Sigmoid colon (tissue), 7 donors: ENCODE results near the gene PCNX1. TPM values are rescaled to one million over a fixed set of nuclear protein-coding genes. Genes with fewer than 3 reads are reported as not detected.
"Not testable (repeated sequence)": the region's sequence is repeated elsewhere in the genome, so short reads cannot be mapped to it uniquely, and the experiment has no call there.

Experiments used
- DNase-seq: peaks from one replicate; pipeline ENCODE4 v3.0.0-alpha.2; 2019
- H3K27ac ChIP-seq, 4 donors: fragments of 200-600 bp; sonication (generic); one replicate each; pipeline ENCODE4 v1.5.1; 2016 to 2019; ENCODE audit warnings: mild to moderate bottlenecking in 1 of 4
- H3K27me3 ChIP-seq, 3 donors: fragments of 200-600 bp; sonication (generic); one replicate each; pipeline ENCODE4 v1.5.1; 2019; ENCODE audit warnings: mild to moderate bottlenecking in 1 of 3
- H3K36me3 ChIP-seq, 4 donors: fragments of 200-600 bp; sonication (generic); one replicate each; pipeline ENCODE4 v1.5.1; 2016 to 2019
- H3K4me1 ChIP-seq, 4 donors: fragments of 200-600 bp; sonication (generic); one replicate each; pipeline ENCODE4 v1.5.1; 2017 to 2019
- H3K4me3 ChIP-seq, 4 donors: fragments of 200-600 bp; sonication (generic); one replicate each; pipeline ENCODE4 v1.5.1; 2017 to 2019; ENCODE audit warnings: mild to moderate bottlenecking in 2 of 4, moderate library complexity in 1 of 4
- H3K9me3 ChIP-seq, 4 donors: fragments of 200-600 bp in 3 of 4; sonication (generic) in 3 of 4; one replicate each; pipeline versions ENCODE4 v1.5.1 to v1.6.1; 2013 to 2019
- EP300 ChIP-seq, 4 donors: sonication (generic); formaldehyde crosslinking; IDR thresholded peaks; one replicate each; pipeline ENCODE4 v1.6.1; 2017; ENCODE audit warnings: antibody characterized with exemption in 4 of 4
- POLR2A ChIP-seq, 2 donors: fragments of 450-650 bp; IDR thresholded peaks; one replicate each; pipeline ENCODE4 v1.6.1; 2016; ENCODE audit warnings: antibody characterized with exemption in 2 of 2, mild to moderate bottlenecking in 2 of 2, moderate library complexity in 2 of 2
- POLR2AphosphoS5 ChIP-seq, 4 donors: sonication (generic); formaldehyde crosslinking; IDR thresholded peaks; one replicate each; pipeline ENCODE4 v1.6.1; 2017; ENCODE audit warnings: antibody characterized with exemption in 4 of 4
- WGBS, 2 donors: extraction: QIAGEN DNeasy Blood & Tissue Kit; methylation state at CpG; one replicate each; pipeline ENCODE4 v1.1.7; 2013; 5-methylcytosine and 5-hydroxymethylcytosine counted together
- intact Hi-C: fragments of 100-400 bp; cut with DNase I; formaldehyde crosslinking; loops from one replicate; pipeline ENCODE4 v1.15.1; 2023
- polyA plus RNA-seq, 3 donors: library from polyadenylated mRNA; stranded (reverse); fragments of 200-250 nt; gene quantifications; one replicate each; pipeline ENCODE4 v1.2.3, GENCODE V29; 2013
- total RNA-seq, 4 donors: library from RNA; depleted of rRNA; stranded (reverse); fragments of >200 nt; gene quantifications; one replicate each; pipeline ENCODE4 v1.1.0, GENCODE V29; 2016
- TF ChIP-seq, protein P1 (sequence below), 4 experiments: fragments of 450-650 bp in 3 of 4; fragments of 200-600 bp in 1 of 4; IDR thresholded peaks; one replicate each; pipeline ENCODE4 v1.5.1; 2016 to 2019; ENCODE audit warnings: antibody characterized with exemption in 4 of 4, mild to moderate bottlenecking in 3 of 4, moderate library complexity in 2 of 4
- donor health status: healthy with polysubstance abuse.
- donor health status: Bipolar disorder and iron deficiency.
- donor health status: healthy.

Gene PCNX1
- total and polyA plus RNA-seq, 7 donors: 1.2 to 73.9 (median 62.8) TPM

GRCh38 chr14:71140157-71140556, 232.9 kb downstream of the PCNX1 start:
- peaks cover 0 to 13% (median 4%) of the 10 kb centered on the region in 4 donors for H3K4me1 ChIP-seq
- H3K9me3 ChIP-seq: no peaks in the 10 kb centered on the region
- WGBS, 2 donors: 94% methylated on average over 2 of the region's 2 CpGs
- no peaks in the 10 kb centered on the region for H3K27me3 ChIP-seq
- no peaks in the 10 kb centered on the region for H3K36me3 ChIP-seq
- no peak for DNase-seq
- no peak overlapping the region for H3K4me3 ChIP-seq
- no peak overlapping the region for H3K27ac ChIP-seq
- intact Hi-C loops: no loop called here
- TF ChIP-seq POLR2A (IDR thresholded peaks at IDR 0.05): no peak
- TF ChIP-seq, protein P1, sequence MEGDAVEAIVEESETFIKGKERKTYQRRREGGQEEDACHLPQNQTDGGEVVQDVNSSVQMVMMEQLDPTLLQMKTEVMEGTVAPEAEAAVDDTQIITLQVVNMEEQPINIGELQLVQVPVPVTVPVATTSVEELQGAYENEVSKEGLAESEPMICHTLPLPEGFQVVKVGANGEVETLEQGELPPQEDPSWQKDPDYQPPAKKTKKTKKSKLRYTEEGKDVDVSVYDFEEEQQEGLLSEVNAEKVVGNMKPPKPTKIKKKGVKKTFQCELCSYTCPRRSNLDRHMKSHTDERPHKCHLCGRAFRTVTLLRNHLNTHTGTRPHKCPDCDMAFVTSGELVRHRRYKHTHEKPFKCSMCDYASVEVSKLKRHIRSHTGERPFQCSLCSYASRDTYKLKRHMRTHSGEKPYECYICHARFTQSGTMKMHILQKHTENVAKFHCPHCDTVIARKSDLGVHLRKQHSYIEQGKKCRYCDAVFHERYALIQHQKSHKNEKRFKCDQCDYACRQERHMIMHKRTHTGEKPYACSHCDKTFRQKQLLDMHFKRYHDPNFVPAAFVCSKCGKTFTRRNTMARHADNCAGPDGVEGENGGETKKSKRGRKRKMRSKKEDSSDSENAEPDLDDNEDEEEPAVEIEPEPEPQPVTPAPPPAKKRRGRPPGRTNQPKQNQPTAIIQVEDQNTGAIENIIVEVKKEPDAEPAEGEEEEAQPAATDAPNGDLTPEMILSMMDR (IDR thresholded peaks at IDR 0.05): no peak
- no peak for TF ChIP-seq POLR2AphosphoS5 (IDR thresholded peaks at IDR 0.05)
- no peak for TF ChIP-seq EP300 (IDR thresholded peaks at IDR 0.05)

GRCh38 chr14:71141701-71142374, 234.6 kb downstream of the PCNX1 start:
- intact Hi-C loops: no loop called here
- H3K27ac ChIP-seq: no peak overlapping the region

GRCh38 chr14:71142375-71143038, 235.2 kb downstream of the PCNX1 start:
- Histone ChIP-seq H3K4me1 (peaks cover 0 to 13% (median 4%) of the 10 kb centered on the region in 4 donors), H3K4me3 (no peak overlapping the region), H3K36me3 (no peaks in the 10 kb centered on the region), H3K9me3 (no peaks in the 10 kb centered on the region), H3K27ac (no peak overlapping the region), H3K27me3 (no peaks in the 10 kb centered on the region)
- intact Hi-C loops: no loop called here
- TF ChIP-seq EP300 (IDR thresholded peaks at IDR 0.05): peak in 1 of 4 donors; percentile 4
- TF ChIP-seq, protein P1 (IDR thresholded peaks at IDR 0.05): no peak
- WGBS, 2 donors: 58 to 89% methylated on average over 3 of the region's 3 CpGs
- DNase-seq: no peak

More at GRCh38 chr14:71141701-71142374, 234.6 kb downstream of the PCNX1 start:
- Histone ChIP-seq H3K36me3 (no peaks in the 10 kb centered on the region), H3K9me3 (no peaks in the 10 kb centered on the region), H3K4me1 (peaks cover 0 to 13% (median 4%) of the 10 kb centered on the region in 4 donors), H3K27me3 (no peaks in the 10 kb centered on the region), H3K4me3 (no peak overlapping the region)
- TF ChIP-seq EP300 (IDR thresholded peaks at IDR 0.05) (no peak), POLR2A (IDR thresholded peaks at IDR 0.05) (no peak), POLR2AphosphoS5 (IDR thresholded peaks at IDR 0.05) (no peak)
- TF ChIP-seq, protein P1 (IDR thresholded peaks at IDR 0.05): no peak
- 91 to 93% methylated on average over 4 of the region's 4 CpGs for WGBS, 2 donors
- no peak for DNase-seq

DNA sequence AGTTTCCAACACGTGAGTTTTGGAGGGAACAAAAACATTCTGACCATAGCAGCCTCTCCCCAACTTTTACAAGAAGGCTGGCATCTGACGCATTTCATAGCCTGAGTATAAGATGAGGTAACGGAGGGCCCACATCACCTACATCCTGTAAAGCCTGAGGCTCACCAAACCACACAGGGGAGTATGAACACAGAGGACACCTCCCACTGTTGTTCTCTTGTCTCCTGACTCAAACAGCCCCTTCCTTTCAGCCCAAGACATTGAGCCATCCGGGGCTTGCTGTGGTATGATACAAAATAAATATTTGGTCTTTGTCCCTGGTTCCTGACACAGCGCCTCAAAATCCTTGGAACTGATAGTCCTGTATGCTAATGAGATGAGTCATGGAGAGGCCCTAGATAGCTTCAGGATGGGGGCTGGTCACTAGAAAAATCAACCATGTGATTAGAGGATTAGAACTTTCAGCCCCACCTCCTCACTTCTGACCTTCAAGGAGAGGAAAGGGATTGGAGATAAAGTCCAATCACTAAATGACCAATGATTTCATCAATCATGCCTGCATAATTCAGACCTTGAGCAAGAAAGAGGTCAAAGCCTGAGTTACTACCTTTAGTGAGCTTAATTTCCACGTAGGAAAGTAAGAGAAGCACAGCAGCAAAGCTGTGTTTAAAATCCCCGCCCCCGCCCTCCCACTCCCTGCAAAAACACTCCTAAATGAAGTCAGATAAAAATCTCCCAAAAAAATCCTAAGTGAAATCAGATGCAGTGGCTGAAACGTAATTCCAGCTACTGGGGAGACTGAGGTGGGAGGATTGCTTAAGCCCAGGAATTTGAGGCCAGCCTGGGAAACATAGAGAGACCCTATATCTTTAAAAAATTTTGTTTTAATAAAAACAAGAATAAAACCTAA, 236.4 kb downstream of the PCNX1 start:
- Histone ChIP-seq H3K27ac (no peak overlapping the region), H3K36me3 (no peaks in the 10 kb centered on the region), H3K9me3 (no peaks in the 10 kb centered on the region), H3K4me1 (peaks cover 0 to 13% (median 4%) of the 10 kb centered on the region in 4 donors), H3K27me3 (no peaks in the 10 kb centered on the region), H3K4me3 (no peak overlapping the region)
- DNase-seq: no peak
- 70 to 73% methylated on average over 9 of the region's 9 CpGs for WGBS, 2 donors
- TF ChIP-seq POLR2A (IDR thresholded peaks at IDR 0.05) (no peak), EP300 (IDR thresholded peaks at IDR 0.05) (no peak), POLR2AphosphoS5 (IDR thresholded peaks at IDR 0.05) (no peak)
- TF ChIP-seq, protein P1 (IDR thresholded peaks at IDR 0.05): no peak
- intact Hi-C loops: no loop called here

DNA sequence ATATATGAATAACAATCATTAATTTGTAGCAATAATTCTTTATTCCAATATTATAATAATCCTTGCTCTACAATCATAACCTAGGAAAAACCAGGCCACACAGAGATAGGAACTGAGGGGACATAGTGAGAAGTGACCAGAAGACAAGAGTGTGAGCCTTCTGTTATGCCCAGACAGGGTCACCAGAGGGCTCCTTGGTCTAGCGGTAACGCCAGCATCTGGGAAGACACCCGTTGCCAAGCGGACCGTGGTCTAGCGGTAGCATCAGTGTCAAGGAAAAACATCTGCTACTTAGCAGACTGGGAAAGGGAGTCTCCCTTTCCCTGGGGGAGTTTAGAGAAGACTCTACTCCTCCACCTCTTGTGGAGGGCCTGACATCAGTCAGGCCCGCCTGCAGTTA, 240.1 kb downstream of the PCNX1 start:
- peaks cover 4 to 16% (median 13%) of the 10 kb centered on the region in 4 donors for H3K9me3 ChIP-seq
- intact Hi-C loops, H3K36me3 ChIP-seq, H3K27me3 ChIP-seq, H3K4me3 ChIP-seq, DNase-seq, H3K4me1 ChIP-seq, H3K27ac ChIP-seq: not testable (repeated sequence)
- WGBS, 2 donors: 94% methylated on average over 7 of the region's 7 CpGs
